BLaER1 (cell line): ENCODE measurements around the gene TNFRSF11A.
A peak's percentile ranks its signal among the peaks of the same experiment; 100 is the strongest.

Source experiments
- H3K27ac ChIP-seq: shearing (Covaris generic); formaldehyde crosslinking; 2 replicates; pipeline ENCODE4 v1.8.1; 2022
- H3K27me3 ChIP-seq: shearing (Covaris generic); formaldehyde crosslinking; 2 replicates; pipeline ENCODE4 v1.8.1; 2022
- H3K36me3 ChIP-seq: shearing (Covaris generic); formaldehyde crosslinking; 2 replicates; pipeline ENCODE4 v1.8.1; 2022
- H3K4me1 ChIP-seq: shearing (Covaris generic); formaldehyde crosslinking; 2 replicates; pipeline ENCODE4 v1.8.1; 2022
- H3K4me2 ChIP-seq: shearing (Covaris generic); formaldehyde crosslinking; 2 replicates; pipeline ENCODE4 v1.8.1; 2022
- H3K4me3 ChIP-seq: shearing (Covaris generic); formaldehyde crosslinking; 2 replicates; pipeline ENCODE4 v1.8.1; 2022
- H3K9ac ChIP-seq: shearing (Covaris generic); formaldehyde crosslinking; 2 replicates; pipeline ENCODE4 v1.8.1; 2022
- H3K9me3 ChIP-seq: shearing (Covaris generic); formaldehyde crosslinking; 2 replicates; pipeline ENCODE4 v1.8.1; 2022
- H4K20me1 ChIP-seq: shearing (Covaris generic); formaldehyde crosslinking; 2 replicates; pipeline ENCODE4 v1.8.1; 2022
- Cebpa-rat ChIP-seq: shearing (Covaris generic); IDR thresholded peaks from 2 replicates; pipeline ENCODE4 v1.8.1; 2022

The TNFRSF11A gene

GRCh38 chr18:62388855-62389760 is 64.0 kb downstream of the TNFRSF11A start:
- no peak overlapping the region for H3K9ac ChIP-seq
- H3K27me3 ChIP-seq = no peaks in the 10 kb centered on the region
- H3K4me2 ChIP-seq = no peak overlapping the region
- H3K4me3 ChIP-seq = no peak overlapping the region
- TF ChIP-seq Cebpa-rat = no peak
- H3K27ac ChIP-seq = no peak overlapping the region
- H3K4me1 ChIP-seq = peaks cover 6% of the 10 kb centered on the region
- no peaks in the 10 kb centered on the region for H4K20me1 ChIP-seq
- H3K9me3 ChIP-seq = no peaks in the 10 kb centered on the region
- H3K36me3 ChIP-seq = no peaks in the 10 kb centered on the region

- no peak overlapping the region for H3K4me2 ChIP-seq
- peaks cover 6% of the 10 kb centered on the region for H3K4me1 ChIP-seq
- no peaks in the 10 kb centered on the region for H4K20me1 ChIP-seq
Measured at GRCh38 chr18:62389761-62390481, 64.8 kb downstream of the TNFRSF11A start.

GRCh38 chr18:62394006-62394763 is 69.1 kb downstream of the TNFRSF11A start:
- Histone ChIP-seq H3K27ac (no peak overlapping the region), H3K4me2 (no peak overlapping the region), H3K4me3 (no peak overlapping the region), H3K9me3 (peaks cover 10% of the 10 kb centered on the region; the same call in 1 of the 2 replicates), H3K27me3 (no peaks in the 10 kb centered on the region), H3K36me3 (no peaks in the 10 kb centered on the region), H4K20me1 (no peaks in the 10 kb centered on the region), H3K9ac (no peak overlapping the region), H3K4me1 (no peaks in the 10 kb centered on the region)
- TF ChIP-seq Cebpa-rat = no peak

More at GRCh38 chr18:62389761-62390481, 64.8 kb downstream of the TNFRSF11A start:
- H3K27ac ChIP-seq = no peak overlapping the region
- TF ChIP-seq Cebpa-rat = no peak
- H3K27me3 ChIP-seq = no peaks in the 10 kb centered on the region
- H3K36me3 ChIP-seq = no peaks in the 10 kb centered on the region
- H3K9ac ChIP-seq = no peak overlapping the region
- H3K9me3 ChIP-seq = 0 out of 2 replicates have a peak, but pooled peaks cover 4% of the 10 kb centered on the region
- H3K4me3 ChIP-seq = no peak overlapping the region

GRCh38 chr18:62396381-62396780 is 71.3 kb downstream of the TNFRSF11A start:
- Histone ChIP-seq H3K9ac (no peak overlapping the region), H3K36me3 (no peaks in the 10 kb centered on the region), H3K27ac (no peak overlapping the region), H3K9me3 (peaks cover 10% of the 10 kb centered on the region; the same call in 1 of the 2 replicates), H3K27me3 (no peaks in the 10 kb centered on the region), H3K4me1 (peaks cover 10% of the 10 kb centered on the region), H3K4me2 (no peak overlapping the region), H3K4me3 (no peak overlapping the region), H4K20me1 (no peaks in the 10 kb centered on the region)
- TF ChIP-seq Cebpa-rat = no peak

- H3K4me1 ChIP-seq = peaks cover 10% of the 10 kb centered on the region
- H3K27me3 ChIP-seq = no peaks in the 10 kb centered on the region
- no peak overlapping the region for H3K4me3 ChIP-seq
- no peaks in the 10 kb centered on the region for H4K20me1 ChIP-seq
- H3K4me2 ChIP-seq = no peak overlapping the region
- H3K9ac ChIP-seq = no peak overlapping the region
- no peak for TF ChIP-seq Cebpa-rat
- peaks cover 10% of the 10 kb centered on the region; the same call in 1 of the 2 replicates for H3K9me3 ChIP-seq
- no peak overlapping the region for H3K27ac ChIP-seq
- no peaks in the 10 kb centered on the region for H3K36me3 ChIP-seq
Measured at GRCh38 chr18:62396967-62397366, 71.9 kb downstream of the TNFRSF11A start.

DNA sequence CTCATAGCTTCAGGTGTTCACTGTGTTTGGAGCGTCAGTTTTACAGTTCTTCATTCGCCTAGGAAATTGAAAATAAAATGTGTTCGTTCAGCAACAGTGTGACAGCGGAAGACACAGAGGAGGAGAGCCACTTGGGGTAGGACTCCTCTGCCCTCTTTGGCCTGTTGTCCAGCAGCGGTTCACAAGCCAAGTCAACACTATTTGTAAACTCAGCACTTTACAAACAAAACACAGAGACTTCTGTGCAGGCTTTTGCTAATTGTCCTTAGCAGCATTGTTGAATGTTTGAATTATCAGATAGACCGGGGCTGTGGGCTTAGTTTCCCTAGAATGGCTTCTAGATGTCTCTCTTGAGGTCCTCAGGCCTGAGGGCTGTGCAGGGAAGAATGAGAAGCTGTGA is 73.2 kb downstream of the TNFRSF11A start:
- H4K20me1 ChIP-seq = no peaks in the 10 kb centered on the region
- no peak for TF ChIP-seq Cebpa-rat
- no peak overlapping the region for H3K4me2 ChIP-seq

DNA sequence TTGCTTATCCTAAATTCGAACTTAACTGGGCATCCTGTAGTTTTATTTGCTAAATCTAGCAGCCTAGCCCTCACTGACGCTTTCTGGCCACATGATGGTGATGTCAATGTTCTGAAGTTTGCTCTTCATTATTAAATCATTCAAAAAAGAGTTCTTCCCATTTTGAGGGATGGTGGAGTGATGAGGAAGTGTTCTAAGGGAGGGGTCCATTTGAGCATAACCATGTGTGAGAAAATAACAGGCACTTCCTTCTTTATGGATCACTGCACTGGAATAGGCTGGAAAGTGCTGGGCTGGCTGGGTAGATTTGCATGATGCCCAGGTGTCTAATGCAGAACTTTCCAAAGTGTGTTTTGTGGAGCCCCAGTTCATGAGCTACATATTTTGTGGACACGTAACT is 74.2 kb downstream of the TNFRSF11A start:
- Histone ChIP-seq H4K20me1 (no peaks in the 10 kb centered on the region), H3K9me3 (peaks cover 8% of the 10 kb centered on the region; the same call in 1 of the 2 replicates), H3K36me3 (no peaks in the 10 kb centered on the region), H3K4me1 (peaks cover 10% of the 10 kb centered on the region), H3K27ac (no peak overlapping the region), H3K4me3 (no peak overlapping the region), H3K27me3 (no peaks in the 10 kb centered on the region), H3K9ac (no peak overlapping the region), H3K4me2 (peak overlapping the region; percentile 42)
- TF ChIP-seq Cebpa-rat = no peak

More for the DNA sequence above, 73.2 kb downstream of the TNFRSF11A start:
- Histone ChIP-seq H3K9me3 (peaks cover 10% of the 10 kb centered on the region; the same call in 1 of the 2 replicates), H3K27ac (no peak overlapping the region), H3K4me3 (no peak overlapping the region), H3K4me1 (peaks cover 10% of the 10 kb centered on the region), H3K9ac (no peak overlapping the region), H3K27me3 (no peaks in the 10 kb centered on the region), H3K36me3 (no peaks in the 10 kb centered on the region)

- peaks cover 10% of the 10 kb centered on the region for H3K4me1 ChIP-seq
- no peaks in the 10 kb centered on the region for H3K36me3 ChIP-seq
- H3K4me3 ChIP-seq = no peak overlapping the region
- H3K27me3 ChIP-seq = no peaks in the 10 kb centered on the region
- no peak overlapping the region for H3K9ac ChIP-seq
- H3K27ac ChIP-seq = no peak overlapping the region
- no peaks in the 10 kb centered on the region for H4K20me1 ChIP-seq
- H3K9me3 ChIP-seq = peaks cover 6% of the 10 kb centered on the region; the same call in 1 of the 2 replicates
- TF ChIP-seq Cebpa-rat = no peak
- peak overlapping the region; percentile 42 for H3K4me2 ChIP-seq
Measured at GRCh38 chr18:62399781-62400308, 74.7 kb downstream of the TNFRSF11A start.

DNA sequence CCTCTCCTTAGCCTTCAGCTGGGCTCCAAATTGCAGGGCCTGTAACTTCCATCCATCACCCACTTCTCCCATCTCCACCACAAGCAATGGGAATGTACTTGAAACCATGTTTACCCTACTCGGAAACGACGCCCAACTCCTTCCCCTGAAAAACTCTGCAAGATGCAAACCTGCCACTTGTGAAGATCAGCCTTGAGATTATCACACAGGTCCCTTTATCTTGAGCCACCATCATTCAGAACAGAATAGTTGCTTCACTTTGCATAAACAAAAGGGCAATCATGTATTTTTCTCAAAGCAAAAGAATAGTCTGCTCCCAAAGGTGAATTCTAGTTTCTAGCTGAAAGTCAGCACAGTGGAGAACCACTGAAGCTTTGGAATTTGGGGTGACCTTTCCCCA is 75.8 kb downstream of the TNFRSF11A start:
- Histone ChIP-seq H3K4me1 (peaks cover 10% of the 10 kb centered on the region), H3K4me3 (no peak overlapping the region), H3K4me2 (no peak overlapping the region), H3K27me3 (no peaks in the 10 kb centered on the region), H3K9ac (no peak overlapping the region), H3K9me3 (no peaks in the 10 kb centered on the region), H3K36me3 (no peaks in the 10 kb centered on the region), H4K20me1 (no peaks in the 10 kb centered on the region), H3K27ac (no peak overlapping the region)
- TF ChIP-seq Cebpa-rat = no peak
